Glomerular endothelial cell (primary cell): ENCODE measurements around the gene SUPT3H. TPM values are rescaled to one million over a fixed set of nuclear protein-coding genes. Genes with fewer than 3 reads are reported as not detected.

Source experiments
- DNase-seq: peaks from one replicate; pipeline ENCODE4 v3.0.0-alpha.2; 2011; ENCODE audit warnings: low read depth, low spot score; ENCODE audit errors: extremely low read depth
- total RNA-seq: library from RNA; depleted of rRNA; stranded (reverse); fragments of >200 nt; gene quantifications from 2 replicates; pipeline ENCODE4 v1.2.3, GENCODE V29; 2015

SUPT3H gene
- total RNA-seq, 1 donor from 2014 or later, result 7.7 TPM

DNA sequence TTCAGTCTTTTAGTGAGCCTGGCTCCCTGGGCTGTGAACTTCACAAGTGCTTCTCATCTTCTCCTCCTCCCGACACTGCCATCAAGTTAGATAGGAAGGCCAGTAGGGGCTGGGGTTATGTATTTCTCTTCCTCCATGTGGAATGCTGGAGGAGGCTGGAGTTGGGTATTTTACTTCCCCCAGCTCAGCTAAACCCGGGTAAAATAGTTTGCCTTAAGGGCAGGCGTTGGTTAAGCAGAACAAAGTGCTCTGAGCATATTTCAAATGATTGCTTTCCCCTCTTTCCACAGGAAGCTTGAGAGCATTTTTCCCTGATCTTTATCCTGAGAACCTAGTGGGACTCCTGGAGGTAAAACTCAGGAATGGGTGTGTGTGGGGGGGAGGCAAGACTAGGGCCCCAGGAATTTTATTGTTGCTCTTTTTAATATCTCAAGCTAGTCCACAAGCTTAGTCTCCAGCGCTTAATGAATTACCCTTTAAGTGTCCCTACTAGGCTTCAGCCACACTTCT, 16.9 kb upstream of the SUPT3H start:
- no peak for DNase-seq

DNA sequence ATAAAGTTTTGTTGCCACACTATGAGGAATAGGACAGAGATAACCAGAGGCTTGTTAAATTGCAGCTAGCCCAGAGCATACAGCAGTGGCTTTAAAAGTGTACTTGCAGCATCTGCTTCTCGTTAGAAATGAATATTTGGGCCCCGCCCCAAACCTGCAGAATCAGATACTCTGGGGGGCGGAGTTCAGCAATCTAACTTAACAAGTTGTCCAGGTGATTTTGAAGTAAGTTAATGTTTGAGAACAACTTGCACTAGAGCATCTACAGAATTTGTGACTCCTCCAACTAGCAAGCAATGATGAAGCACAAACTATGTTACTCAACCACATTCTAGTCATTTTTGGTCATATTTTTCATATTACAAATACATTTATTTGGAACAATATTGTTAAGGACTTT, 10.6 kb upstream of the SUPT3H start:
- no peak for DNase-seq

- DNase-seq, result no peak
Measured at GRCh38 chr6:45387236-45387635, 9.5 kb upstream of the SUPT3H start.

DNA sequence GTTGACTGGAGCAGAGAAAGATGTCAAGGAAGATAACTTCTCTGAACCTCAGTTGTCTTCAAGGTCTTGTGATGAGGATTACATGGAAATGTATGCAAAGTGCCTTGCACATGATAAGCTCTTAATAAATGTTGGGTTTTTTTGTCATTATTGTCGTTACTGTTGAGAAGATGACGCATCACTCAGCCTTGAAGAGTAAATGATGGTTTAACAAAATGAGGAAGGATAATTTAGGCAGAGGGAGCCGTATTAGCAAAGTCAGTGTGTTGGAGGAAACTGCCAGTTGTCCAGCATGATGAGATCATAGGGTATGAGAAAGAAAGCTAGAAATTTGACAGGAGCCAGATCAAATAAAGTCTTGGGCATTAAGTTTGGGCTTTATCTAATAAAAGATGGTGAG, 8.8 kb upstream of the SUPT3H start:
- DNase-seq, result no peak

DNA sequence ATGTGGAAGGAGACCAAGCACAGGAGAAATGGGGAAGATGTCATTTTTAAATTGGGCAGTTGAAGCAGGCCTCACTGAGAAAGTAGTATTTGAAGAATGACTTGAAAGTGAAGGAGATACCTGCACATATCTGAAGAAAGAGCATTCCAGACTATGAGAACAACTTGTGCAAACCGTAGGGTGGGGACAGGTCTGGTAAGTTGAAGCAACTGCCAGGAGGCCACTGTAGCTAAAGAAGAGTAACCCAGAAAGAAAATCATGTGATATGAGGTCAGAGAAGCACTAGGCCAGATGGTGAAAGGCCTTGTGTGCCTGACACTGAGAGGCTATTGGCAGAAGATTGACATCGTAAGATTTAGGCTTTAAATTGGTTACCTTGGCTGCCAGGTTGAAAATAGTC, 4.7 kb upstream of the SUPT3H start:
- no peak for DNase-seq

DNA sequence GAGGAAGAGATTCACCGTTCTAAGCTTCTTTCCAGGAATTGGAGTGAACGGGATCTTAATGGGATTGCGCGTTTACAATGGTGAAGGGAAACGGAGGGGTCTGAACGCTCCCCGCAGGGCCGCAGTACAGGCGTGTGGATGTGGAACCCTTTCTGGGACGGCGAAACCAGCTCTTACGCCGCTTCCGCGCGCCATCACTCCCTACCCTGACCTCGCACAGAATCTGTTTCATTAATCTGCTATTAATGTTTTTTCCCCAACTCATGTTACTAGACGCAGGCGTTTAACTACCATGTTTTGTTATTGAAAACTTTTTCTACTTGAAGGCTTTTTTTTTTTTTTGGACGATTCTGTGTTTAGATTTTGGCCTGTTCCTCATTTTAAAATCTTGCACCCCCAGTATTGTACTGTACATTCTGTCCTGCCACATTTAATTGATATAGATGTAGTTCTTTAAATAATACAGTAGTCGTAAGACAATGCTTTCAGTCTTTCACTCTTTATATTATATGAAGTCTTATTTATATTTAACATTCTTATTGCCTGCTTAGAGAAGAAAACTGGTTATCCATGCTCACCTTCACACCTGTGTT, 696 bp upstream of the SUPT3H start:
- no peak for DNase-seq

DNA sequence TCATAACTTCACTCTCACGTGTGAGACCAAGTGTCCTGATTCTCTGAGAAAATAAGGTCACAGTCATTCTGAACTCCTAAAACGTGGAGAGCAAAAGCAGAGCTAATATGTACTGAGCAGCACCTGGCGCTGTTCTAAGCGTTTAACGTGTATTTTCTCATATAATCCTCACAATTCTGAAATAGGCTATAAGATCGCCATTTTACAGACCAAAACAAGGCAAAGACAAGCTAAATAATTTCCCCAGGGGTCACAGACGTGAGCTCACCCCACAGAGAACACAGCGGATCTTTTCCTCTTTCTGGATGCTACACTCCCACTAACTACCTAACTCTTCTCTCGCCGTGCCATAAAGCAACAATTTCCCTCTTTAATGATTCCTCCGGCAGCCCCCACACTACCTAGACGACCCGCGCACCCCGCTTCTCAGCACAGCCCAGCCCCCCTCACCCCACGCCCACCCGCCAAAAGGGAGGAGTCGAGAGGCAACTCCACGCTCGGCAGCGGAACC, 636 bp downstream of the SUPT3H start:
- DNase-seq, result no peak

DNA sequence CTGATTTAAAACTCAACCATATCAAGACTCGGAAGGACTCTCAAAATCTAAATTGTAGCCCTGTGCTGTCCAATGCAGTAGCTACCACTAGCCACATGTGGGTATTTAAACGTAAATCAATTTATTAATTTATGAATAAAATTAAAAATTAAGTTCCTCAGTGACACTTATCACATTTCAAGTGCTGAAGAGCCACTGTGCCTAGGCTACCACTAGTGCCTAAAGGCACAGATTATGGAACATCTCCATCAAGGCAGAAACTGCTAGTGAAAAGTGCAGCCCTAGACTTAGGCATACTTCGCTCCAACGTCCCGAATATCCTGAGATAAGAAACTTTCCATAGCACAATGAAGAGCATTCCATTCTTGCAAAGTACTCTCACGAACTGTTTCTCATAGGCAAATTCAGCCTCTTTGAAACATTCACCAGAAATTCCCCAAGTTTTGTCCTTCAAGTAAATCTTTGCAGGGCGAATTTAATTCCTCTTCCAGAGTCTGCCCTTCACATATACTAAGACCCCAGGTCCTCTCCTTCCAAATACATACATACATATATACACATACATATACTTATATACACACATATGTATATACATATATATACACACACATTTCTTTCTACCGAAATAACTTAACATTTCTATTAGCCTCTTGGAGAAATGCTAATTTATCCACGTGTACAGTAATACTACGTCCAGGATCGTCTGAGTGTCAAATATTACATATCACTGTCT, 1.3 kb downstream of the SUPT3H start:
- no peak for DNase-seq

GRCh38 chr6:45375449-45375848, 2.3 kb downstream of the SUPT3H start:
- DNase-seq, result no peak

DNA sequence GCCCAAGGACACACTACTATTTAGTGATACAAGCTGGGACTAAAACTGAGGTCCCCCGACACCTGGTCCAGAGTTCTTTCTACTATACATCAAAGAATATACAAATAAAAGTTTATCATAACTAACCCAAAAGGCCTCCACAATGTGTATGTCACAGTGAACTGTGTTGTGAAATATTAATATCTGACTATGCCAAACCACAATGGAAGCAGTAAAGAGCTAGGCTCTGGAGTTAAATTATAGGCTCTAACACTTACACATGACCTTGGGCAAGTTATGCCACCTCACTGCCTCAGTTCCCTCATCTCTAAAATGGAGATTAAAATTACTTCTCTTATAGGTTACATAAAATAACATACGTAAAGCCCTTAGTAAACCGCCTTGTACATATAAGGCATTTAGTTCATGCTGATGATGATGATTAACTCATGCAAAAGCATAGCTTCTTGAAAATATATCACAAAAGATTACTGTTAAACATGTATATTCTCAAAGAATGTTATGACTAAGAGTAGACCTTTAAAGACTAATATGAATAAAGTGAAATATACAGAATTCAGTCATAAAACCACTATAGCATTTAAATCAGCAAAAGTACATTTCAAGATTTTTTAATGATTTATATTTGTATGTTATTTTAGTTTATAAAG, 5.7 kb downstream of the SUPT3H start:
- DNase-seq, result no peak

- no peak for DNase-seq
Measured at GRCh38 chr6:45369870-45370269, 7.9 kb downstream of the SUPT3H start.

- DNase-seq, result no peak
Measured at GRCh38 chr6:45367999-45368398, 9.7 kb downstream of the SUPT3H start.

DNA sequence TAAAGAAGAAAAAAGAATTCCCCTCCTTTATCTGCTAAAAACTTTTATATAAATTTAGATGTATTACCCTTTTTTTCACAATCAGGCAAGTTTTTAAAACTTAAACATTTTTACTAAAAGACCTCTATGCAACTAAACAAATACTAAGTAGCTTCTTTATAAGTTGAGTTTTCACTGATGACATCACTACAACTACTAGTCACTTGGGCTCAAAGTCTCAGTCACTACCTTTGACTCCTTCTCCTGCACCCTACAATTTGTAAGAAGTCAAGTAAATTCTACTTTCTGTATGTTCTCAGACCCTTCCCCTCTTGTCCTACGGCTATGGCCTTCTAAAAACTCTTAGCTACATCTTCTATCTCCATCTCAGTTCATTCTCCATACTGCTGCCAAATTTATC, 11.2 kb downstream of the SUPT3H start:
- no peak for DNase-seq

- no peak for DNase-seq
Measured at GRCh38 chr6:45365036-45365435, 12.7 kb downstream of the SUPT3H start.

GRCh38 chr6:45364466-45364865, 13.3 kb downstream of the SUPT3H start:
- no peak for DNase-seq

DNA sequence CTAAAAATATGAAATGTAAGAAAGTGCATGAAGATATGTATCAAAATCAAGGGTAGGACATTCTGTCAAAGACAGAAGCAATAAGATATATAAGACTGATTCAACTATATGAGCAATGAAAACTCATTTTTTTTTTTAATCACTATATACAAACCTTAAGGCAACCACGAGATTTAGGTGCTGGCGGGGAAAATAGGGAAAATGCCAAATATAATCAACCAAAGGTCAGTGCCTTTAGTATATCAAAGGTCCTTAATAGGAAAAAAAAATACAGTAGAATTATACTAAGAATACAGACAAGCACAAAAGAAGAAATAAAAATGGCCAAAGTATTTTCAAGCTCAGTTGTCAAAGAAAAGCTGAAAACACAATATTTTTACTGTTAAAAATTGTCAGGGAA, 24.1 kb downstream of the SUPT3H start:
- no peak for DNase-seq

DNA sequence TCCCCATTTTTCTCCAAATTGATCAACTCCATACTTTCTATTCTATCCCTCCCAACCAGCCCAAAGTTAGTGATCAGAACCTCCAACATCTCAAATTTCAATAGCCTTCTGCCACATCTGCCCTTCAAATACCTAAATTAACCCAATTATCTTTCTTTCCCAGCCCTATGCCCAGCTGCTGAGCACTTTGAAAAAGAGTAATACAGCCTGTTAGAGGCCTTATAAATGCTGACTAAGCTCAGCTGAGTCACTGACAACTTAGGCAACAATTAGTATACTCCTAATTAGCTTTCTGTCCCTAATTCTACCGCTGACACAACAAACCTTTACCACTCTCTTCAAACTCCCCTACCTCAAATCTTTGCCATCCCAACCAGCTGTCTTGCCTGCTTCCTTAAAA, 26.1 kb downstream of the SUPT3H start:
- no peak for DNase-seq

- no peak for DNase-seq
Measured at GRCh38 chr6:45351076-45351475, 26.7 kb downstream of the SUPT3H start.

- DNase-seq, result no peak
Measured at GRCh38 chr6:45350186-45350710, 27.5 kb downstream of the SUPT3H start.

DNA sequence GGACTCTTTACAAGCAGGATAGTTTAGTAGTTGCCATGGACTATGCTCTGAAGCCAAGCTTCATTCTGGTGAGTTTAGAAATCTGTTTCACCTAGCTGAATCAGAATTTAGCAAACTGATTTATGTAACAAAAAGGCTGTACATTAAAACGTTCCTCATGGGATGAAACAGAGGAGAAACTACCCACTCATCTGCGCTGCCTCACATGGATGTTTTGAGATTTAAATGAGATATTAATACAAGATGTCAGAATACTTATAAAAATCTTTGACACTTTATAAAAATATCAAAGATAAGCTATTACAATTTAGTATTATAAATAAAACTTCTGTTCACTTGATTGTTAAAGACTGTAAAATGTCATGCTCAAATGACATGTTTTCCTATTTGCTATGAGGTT, 32.8 kb downstream of the SUPT3H start:
- DNase-seq, result no peak

DNA sequence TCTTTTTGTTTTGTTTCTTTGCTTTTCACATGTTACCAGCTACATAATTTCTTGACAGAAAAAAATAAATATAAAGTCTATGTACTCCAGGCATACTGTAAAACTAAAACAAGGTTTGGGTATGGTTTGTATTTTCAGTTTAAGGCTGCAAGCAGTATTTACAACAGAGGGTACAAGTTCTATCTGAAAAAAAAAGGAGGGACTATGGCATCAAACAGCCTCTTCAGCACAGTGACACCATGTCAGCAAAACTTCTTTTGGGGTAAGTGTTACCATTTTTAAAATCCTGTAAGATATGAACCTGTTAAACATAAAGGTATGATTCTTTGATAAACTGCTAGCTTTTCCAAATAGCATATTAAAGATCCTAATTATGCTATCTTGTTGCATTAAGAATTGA, 49.2 kb downstream of the SUPT3H start:
- DNase-seq, result no peak
